ENCODE results near the gene BABAM2.

BABAM2 gene

GRCh38 chr2:28352610-28353195 lies 462.2 kb downstream of the BABAM2 start:
- POLR2A ChIA-PET, result no interaction called here
- TF ChIP-seq ELF4 (IDR thresholded peaks at IDR 0.05), result no peak
- no peak for TF ChIP-seq ARNT (IDR thresholded peaks at IDR 0.05)
- no peak for TF ChIP-seq FOXK2 (IDR thresholded peaks at IDR 0.05)
- no peak for TF ChIP-seq FOXM1 (IDR thresholded peaks at IDR 0.05; ENCODE audit: borderline replicate concordance)
- TF ChIP-seq SUZ12 (IDR thresholded peaks at IDR 0.05), result no peak
- no peak for TF ChIP-seq BHLHE40 (IDR thresholded peaks at IDR 0.05; ENCODE audit: borderline replicate concordance)
- TF ChIP-seq LEF1 (IDR thresholded peaks at IDR 0.05; ENCODE audit: borderline replicate concordance), result no peak
- no peak for TF ChIP-seq CTBP1 (IDR thresholded peaks at IDR 0.05; ENCODE audit: borderline replicate concordance)
- no peak for TF ChIP-seq HDGF (IDR thresholded peaks at IDR 0.05; ENCODE audit: borderline replicate concordance)
- TF ChIP-seq FOXA1 (IDR thresholded peaks at IDR 0.05), result no peak
- no peak for TF ChIP-seq NFRKB (IDR thresholded peaks at IDR 0.05)
- no peak for TF ChIP-seq ZNF384 (IDR thresholded peaks at IDR 0.05)
- TF ChIP-seq TARDBP (IDR thresholded peaks at IDR 0.05), result no peak
- no peak for TF ChIP-seq L3MBTL2 (conservative IDR thresholded peaks at IDR 0.05)
- no peak for DNase-seq (ENCODE audit: extremely low spot score)
- CTCF ChIA-PET, result no interaction called here

GRCh38 chr2:28354920-28355520 lies 464.5 kb downstream of the BABAM2 start:
- TF ChIP-seq LEF1 (IDR thresholded peaks at IDR 0.05; ENCODE audit: borderline replicate concordance) (no peak), FOXK2 (IDR thresholded peaks at IDR 0.05) (no peak), ELF4 (IDR thresholded peaks at IDR 0.05) (no peak), BHLHE40 (IDR thresholded peaks at IDR 0.05; ENCODE audit: borderline replicate concordance) (no peak), ARNT (IDR thresholded peaks at IDR 0.05) (no peak), FOXM1 (IDR thresholded peaks at IDR 0.05; ENCODE audit: borderline replicate concordance) (no peak), PKNOX1 (IDR thresholded peaks at IDR 0.05) (no peak), TARDBP (IDR thresholded peaks at IDR 0.05) (no peak), NFRKB (IDR thresholded peaks at IDR 0.05) (no peak), ZNF384 (IDR thresholded peaks at IDR 0.05) (no peak), FOXA1 (IDR thresholded peaks at IDR 0.05) (no peak), CTBP1 (IDR thresholded peaks at IDR 0.05; ENCODE audit: borderline replicate concordance) (no peak), SUZ12 (IDR thresholded peaks at IDR 0.05) (no peak), SP1 (IDR thresholded peaks at IDR 0.05) (no peak), L3MBTL2 (conservative IDR thresholded peaks at IDR 0.05) (no peak)
- ChIA-PET POLR2A (no interaction called here), CTCF (interaction anchor here (0.6 kb wide), 1 partner anchor 9 kb away, joined by 3 read pairs; no protein-coding TSS in a partner anchor)
- DNase-seq (ENCODE audit: extremely low spot score), result no peak

DNA sequence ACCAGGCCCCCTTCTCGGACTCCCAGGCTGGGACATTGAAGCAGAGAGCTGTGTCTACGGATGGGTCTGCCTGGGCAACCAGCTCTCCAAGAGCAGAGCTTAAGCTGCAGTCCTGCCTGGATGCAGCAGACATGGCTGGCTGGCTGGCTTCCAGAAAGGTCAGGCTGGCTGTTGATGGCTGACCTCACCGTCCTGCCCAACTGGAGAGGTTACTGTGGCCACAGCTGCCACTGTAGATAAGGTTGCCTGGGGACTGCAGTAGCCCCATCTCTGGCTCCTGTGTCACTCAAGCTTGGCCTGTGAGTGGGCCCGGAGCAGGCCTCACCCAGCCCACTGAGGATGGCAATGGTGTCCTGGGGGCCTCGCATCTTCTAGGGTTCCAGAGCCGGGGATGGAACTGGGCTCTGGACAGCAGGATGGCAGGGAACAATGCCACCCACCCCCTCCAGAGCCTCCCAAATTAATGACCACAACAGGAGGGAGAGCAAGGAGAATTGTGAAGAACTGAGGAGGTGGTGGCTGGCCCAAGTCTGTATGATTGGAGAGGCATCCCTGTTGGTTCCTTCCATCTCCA lies 465.1 kb downstream of the BABAM2 start:
- TF ChIP-seq BHLHE40 (IDR thresholded peaks at IDR 0.05; ENCODE audit: borderline replicate concordance) (no peak), PKNOX1 (IDR thresholded peaks at IDR 0.05) (no peak), SUZ12 (IDR thresholded peaks at IDR 0.05) (no peak), TARDBP (IDR thresholded peaks at IDR 0.05) (no peak)
- CTCF ChIA-PET, result interaction anchor here (0.6 kb wide), 1 partner anchor 10 kb away, joined by 3 read pairs; no protein-coding TSS in a partner anchor
- DNase-seq (ENCODE audit: extremely low spot score), result no peak
- POLR2A ChIA-PET, result no interaction called here

DNA sequence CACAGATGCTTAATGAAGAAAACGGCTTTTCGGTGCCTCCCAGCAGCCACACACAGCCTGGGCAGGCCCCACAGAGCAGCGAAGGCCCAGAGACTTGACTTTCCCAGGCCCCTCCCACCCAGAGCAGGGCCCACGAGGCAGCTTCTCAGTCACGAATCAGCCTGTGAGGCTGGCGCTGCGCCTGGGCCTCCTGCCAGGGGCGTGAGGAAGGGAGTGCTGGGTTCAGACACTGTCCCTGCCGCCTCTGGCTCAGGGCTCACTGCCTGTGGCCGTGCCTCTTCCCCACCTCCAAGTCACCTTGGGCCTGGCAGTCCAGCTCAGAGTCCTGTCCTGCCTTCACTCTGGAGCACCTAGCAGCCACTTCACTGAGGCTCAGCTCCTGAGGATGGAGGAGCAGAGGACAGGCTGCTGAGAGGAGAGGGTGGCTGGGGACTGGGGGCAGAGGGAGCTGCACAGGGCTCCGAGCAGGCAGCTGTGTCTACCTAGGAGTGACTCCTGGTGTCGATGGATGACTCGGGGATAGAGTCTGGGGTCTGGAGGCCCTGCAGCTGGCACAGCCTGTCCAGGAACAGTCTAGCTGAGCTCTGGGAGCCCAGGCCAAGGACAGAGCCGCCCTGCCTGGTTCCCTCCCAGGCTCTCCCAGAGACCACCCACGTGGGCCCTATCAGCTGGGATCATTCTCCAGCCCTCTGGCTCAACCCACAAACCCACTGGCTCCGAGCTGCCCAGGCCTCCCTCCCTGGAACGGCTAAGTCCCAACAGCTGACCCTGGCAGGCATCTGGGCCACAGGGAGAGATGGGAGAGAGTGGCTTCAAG lies 465.8 kb downstream of the BABAM2 start:
- CTCF ChIA-PET, result no interaction called here
- no peak for DNase-seq (ENCODE audit: extremely low spot score)

GRCh38 chr2:28357055-28357454 lies 466.5 kb downstream of the BABAM2 start:
- TF ChIP-seq CTBP1 (IDR thresholded peaks at IDR 0.05; ENCODE audit: borderline replicate concordance), result no peak
- no peak for TF ChIP-seq TARDBP (IDR thresholded peaks at IDR 0.05)
- no peak for TF ChIP-seq FOXA1 (IDR thresholded peaks at IDR 0.05)
- POLR2A ChIA-PET, result no interaction called here
- DNase-seq (ENCODE audit: extremely low spot score), result no peak
- CTCF ChIA-PET, result no interaction called here

More for the DNA sequence above, 465.8 kb downstream of the BABAM2 start:
- TF ChIP-seq SUZ12 (IDR thresholded peaks at IDR 0.05) (no peak), LEF1 (IDR thresholded peaks at IDR 0.05; ENCODE audit: borderline replicate concordance) (no peak), NFRKB (IDR thresholded peaks at IDR 0.05) (no peak), ELF4 (IDR thresholded peaks at IDR 0.05) (no peak), FOXM1 (IDR thresholded peaks at IDR 0.05; ENCODE audit: borderline replicate concordance) (no peak), CTBP1 (IDR thresholded peaks at IDR 0.05; ENCODE audit: borderline replicate concordance) (no peak), FOXK2 (IDR thresholded peaks at IDR 0.05) (no peak), PKNOX1 (IDR thresholded peaks at IDR 0.05) (no peak), L3MBTL2 (conservative IDR thresholded peaks at IDR 0.05) (no peak), TARDBP (IDR thresholded peaks at IDR 0.05) (no peak), FOXA1 (IDR thresholded peaks at IDR 0.05) (no peak), SP1 (IDR thresholded peaks at IDR 0.05) (no peak)
- POLR2A ChIA-PET, result no interaction called here

All from HEK293T (cell line).